ENCODE measurements around the gene MSLN.

The MSLN gene

GRCh38 chr16:801584-802363 lies 41.2 kb downstream of the MSLN start:
- no peak for DNase-seq (ENCODE audit: extremely low read depth in 1 of 2, low read depth in 1 of 2)

GRCh38 chr16:802461-802860 lies 41.9 kb downstream of the MSLN start:
- no peak for DNase-seq (ENCODE audit: extremely low read depth in 1 of 2, low read depth in 1 of 2)

DNA sequence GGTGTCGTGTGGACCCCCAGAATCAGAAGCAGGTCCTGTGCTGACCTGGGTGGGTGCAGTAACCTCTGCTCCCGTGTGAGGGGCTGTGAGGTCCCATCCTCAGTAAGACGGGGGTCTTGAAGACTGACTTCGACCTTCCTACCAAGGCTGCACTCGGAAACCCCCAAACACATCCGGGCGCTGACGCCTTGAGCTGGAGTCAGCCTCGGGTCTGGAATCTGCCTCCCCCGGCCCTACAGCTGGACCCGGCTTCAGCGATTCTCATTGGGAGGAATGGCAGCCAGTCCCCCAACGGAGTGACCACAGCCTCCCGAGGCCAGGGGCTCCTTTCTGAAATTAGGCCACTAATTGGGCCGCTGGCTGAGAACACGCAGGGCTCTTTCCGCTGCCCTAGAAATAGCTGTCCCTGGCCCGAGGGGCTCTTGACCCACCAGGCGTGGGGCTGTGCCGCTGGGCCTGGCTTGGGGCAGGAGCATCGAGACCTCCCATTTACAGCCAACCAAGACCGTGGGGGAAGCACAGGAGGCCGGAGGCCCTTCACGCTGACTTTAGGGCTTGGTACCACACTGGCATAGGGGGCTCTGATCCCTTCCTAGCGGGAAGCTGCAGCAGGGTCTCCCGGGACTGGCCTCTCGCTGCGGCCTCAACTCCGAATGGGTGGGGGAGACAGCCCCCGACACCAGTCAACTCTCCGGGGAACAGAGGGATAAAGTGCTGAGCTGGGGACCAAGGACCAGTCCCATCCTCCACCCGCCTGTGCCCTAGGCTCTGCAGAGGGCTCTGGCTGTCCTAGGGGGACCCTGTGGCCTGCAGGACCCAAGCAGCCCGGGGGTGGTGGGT lies 42.6 kb downstream of the MSLN start:
- DNase-seq (ENCODE audit: extremely low read depth in 1 of 2, low read depth in 1 of 2), result no peak

- no peak for DNase-seq (ENCODE audit: extremely low read depth in 1 of 2, low read depth in 1 of 2)
These were observed 43.2 kb downstream of the MSLN start for GRCh38 chr16:803754-804080.

- no peak for DNase-seq (ENCODE audit: extremely low read depth in 1 of 2, low read depth in 1 of 2)
These were observed 43.9 kb downstream of the MSLN start for GRCh38 chr16:804193-805048.

- DNase-seq (ENCODE audit: extremely low read depth in 1 of 2, low read depth in 1 of 2), result no peak
These were observed 44.9 kb downstream of the MSLN start for GRCh38 chr16:805474-805873.

DNA sequence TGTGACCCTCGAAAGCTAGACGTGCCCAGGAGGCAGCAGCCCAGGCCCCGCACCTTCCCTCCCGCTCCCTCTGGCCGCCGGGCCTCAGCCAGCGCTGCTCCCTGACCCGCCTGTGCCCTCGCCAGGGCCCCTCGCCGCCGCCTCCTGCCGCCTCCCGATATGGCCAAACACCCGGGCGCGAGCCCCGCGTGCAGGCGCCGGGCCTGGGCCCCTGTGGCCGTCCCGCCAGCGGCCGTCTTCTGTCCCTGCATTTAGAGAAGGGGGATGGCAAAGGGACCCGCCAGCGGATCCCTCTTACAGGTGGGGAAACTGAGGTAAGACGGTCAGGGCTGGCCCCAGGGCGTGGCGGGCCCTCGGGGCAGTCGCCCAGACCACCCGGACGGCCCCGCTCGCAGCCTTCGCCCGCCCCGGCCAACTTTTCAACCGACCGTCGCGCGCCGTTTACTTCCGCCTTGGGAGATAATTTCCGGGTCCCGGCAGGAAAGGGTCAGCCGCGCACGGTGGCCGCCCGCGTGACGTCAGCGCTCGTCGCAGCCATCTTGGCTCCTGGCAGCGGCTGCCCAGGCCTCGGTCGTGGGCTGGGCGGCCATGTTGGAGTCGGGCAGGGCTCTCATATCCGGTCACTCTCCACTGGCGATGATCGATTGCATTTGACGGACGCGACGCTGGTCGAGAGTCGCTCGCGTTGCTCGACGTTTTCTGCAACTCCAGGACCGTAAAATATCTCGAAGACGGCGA lies 47.0 kb downstream of the MSLN start:
- DNase-seq (ENCODE audit: extremely low read depth in 1 of 2, low read depth in 1 of 2), result peak; percentile 78 to 81

DNA sequence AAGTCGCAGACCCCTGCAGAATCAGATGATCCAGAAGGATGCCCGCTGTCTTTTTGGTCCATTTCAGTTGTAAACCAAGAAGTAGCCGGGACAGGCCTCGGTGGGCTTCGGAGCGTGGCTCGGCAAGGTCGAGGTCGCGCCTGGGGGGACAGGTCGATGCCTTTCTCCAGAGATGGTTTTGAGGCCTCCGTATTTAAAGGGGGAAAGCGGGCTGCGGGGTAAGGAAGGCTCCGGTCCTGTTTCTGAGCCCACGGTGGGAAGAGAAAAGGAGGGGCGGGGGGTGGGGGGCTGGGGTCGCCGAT lies 47.5 kb downstream of the MSLN start:
- no peak for DNase-seq (ENCODE audit: extremely low read depth in 1 of 2, low read depth in 1 of 2)

- peak in 1 of 2 donors; percentile 17 for DNase-seq (ENCODE audit: extremely low read depth in 1 of 2, low read depth in 1 of 2)
These were observed 52.8 kb downstream of the MSLN start for GRCh38 chr16:813204-813915.

GRCh38 chr16:813916-814412 lies 53.4 kb downstream of the MSLN start:
- DNase-seq (ENCODE audit: extremely low read depth in 1 of 2, low read depth in 1 of 2), result no peak

- DNase-seq (ENCODE audit: extremely low read depth in 1 of 2, low read depth in 1 of 2), result no peak
These were observed 54.4 kb downstream of the MSLN start for GRCh38 chr16:814974-815373.

DNA sequence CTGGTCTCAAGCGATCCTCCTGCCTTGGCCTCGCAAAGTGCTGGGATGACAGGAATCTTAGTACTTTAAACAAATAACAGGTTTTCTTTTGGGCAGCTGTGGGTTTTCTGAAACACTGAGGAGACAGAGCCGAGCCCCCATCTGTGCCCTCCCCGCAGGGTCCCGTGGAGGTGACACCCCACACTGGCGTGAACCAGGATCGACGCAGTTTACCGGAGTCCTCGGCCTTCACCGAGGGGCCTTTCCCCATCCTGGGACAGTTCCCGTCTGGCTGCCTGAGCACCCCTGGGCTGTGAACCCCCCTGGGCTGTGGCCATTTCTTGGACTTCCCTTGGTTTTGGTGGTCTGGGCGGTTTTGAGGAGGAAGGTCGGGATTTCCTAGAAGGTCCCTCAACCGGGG lies 55.3 kb downstream of the MSLN start:
- no peak for DNase-seq (ENCODE audit: extremely low read depth in 1 of 2, low read depth in 1 of 2)

GRCh38 chr16:817001-817906 lies 56.7 kb downstream of the MSLN start:
- DNase-seq (ENCODE audit: extremely low read depth in 1 of 2, low read depth in 1 of 2), result no peak

- DNase-seq (ENCODE audit: extremely low read depth in 1 of 2, low read depth in 1 of 2), result no peak
These were observed 57.6 kb downstream of the MSLN start for GRCh38 chr16:818132-818531.
